Mesenchymal stem cell (in vitro differentiated cells and primary cell): Measurements from ENCODE around the gene CGB8.

Experiments
- DNase-seq: peaks from one replicate; pipeline ENCODE4 v3.0.0-alpha.2; 2013
- H2AFZ ChIP-seq: one replicate; pipeline ENCODE4 v1.6.1; 2013; ENCODE audit warnings: low read depth, mild to moderate bottlenecking, control low read depth, inconsistent platforms, low read length, moderate library complexity
- H2AK5ac ChIP-seq: 2 replicates; pipeline ENCODE4 v1.6.1; 2013; ENCODE audit warnings: low read length, moderate library complexity, mild to moderate bottlenecking, inconsistent platforms; ENCODE audit not compliant: severe bottlenecking
- H2BK120ac ChIP-seq: one replicate; pipeline ENCODE4 v1.6.1; 2013; ENCODE audit warnings: low read depth, mild to moderate bottlenecking, inconsistent platforms, low read length, moderate library complexity
- H2BK12ac ChIP-seq, 2 experiments: one replicate each; pipeline ENCODE4 v1.6.1; 2013; ENCODE audit warnings: inconsistent platforms in 2 of 2, low read length in 2 of 2, mild to moderate bottlenecking in 2 of 2, moderate library complexity in 2 of 2, control low read depth in 1 of 2
- H2BK15ac ChIP-seq: one replicate; pipeline ENCODE4 v1.6.1; 2013; ENCODE audit warnings: mild to moderate bottlenecking, low read depth, inconsistent platforms; ENCODE audit not compliant: poor library complexity, severe bottlenecking
- H2BK5ac ChIP-seq: 2 replicates; pipeline ENCODE4 v1.6.1; 2013; ENCODE audit warnings: low read depth, mild to moderate bottlenecking, low read length, control low read depth, inconsistent platforms; ENCODE audit not compliant: poor library complexity, severe bottlenecking
- H3K14ac ChIP-seq, 2 experiments: one replicate each; pipeline ENCODE4 v1.6.1; 2013; ENCODE audit warnings: inconsistent platforms in 2 of 2, low read length in 2 of 2, control low read depth in 1 of 2, mild to moderate bottlenecking in 1 of 2, moderate library complexity in 1 of 2
- H3K18ac ChIP-seq, 2 experiments: one replicate each; pipeline ENCODE4 v1.6.1; 2013; ENCODE audit warnings: inconsistent platforms in 2 of 2, low read length in 2 of 2, control low read depth in 1 of 2, low read depth in 1 of 2, mild to moderate bottlenecking in 1 of 2
- H3K23ac ChIP-seq, 2 experiments: one replicate each; pipeline ENCODE4 v1.6.1; 2013; ENCODE audit warnings: inconsistent platforms in 2 of 2, low read length in 2 of 2, mild to moderate bottlenecking in 2 of 2, moderate library complexity in 2 of 2, control low read depth in 1 of 2
- H3K27ac ChIP-seq: 2 replicates; pipeline ENCODE4 v1.5.1; 2013; ENCODE audit warnings: mild to moderate bottlenecking, moderate library complexity, low read length, control low read depth, inconsistent platforms; ENCODE audit not compliant: poor library complexity, severe bottlenecking
- H3K27me3 ChIP-seq, 2 experiments: 2 replicates each; pipeline versions ENCODE4 v1.6.1 to v1.7.0; 2013; ENCODE audit warnings: low read length in 2 of 2, mild to moderate bottlenecking in 2 of 2, moderate library complexity in 2 of 2, control low read depth in 1 of 2, inconsistent platforms in 1 of 2; ENCODE audit not compliant: control insufficient read depth in 1 of 2, insufficient read depth in 1 of 2
- H3K36me3 ChIP-seq, 2 experiments: 2 replicates each; pipeline versions ENCODE4 v1.6.1 to v1.7.0; 2013; ENCODE audit warnings: low read length in 2 of 2, control low read depth in 1 of 2, inconsistent platforms in 1 of 2, low read depth in 1 of 2, mild to moderate bottlenecking in 1 of 2; ENCODE audit not compliant: insufficient read depth in 2 of 2, control insufficient read depth in 1 of 2
- H3K4ac ChIP-seq, 2 experiments: one replicate each; pipeline ENCODE4 v1.6.1; 2013; ENCODE audit warnings: inconsistent platforms in 2 of 2, low read length in 2 of 2, mild to moderate bottlenecking in 2 of 2, moderate library complexity in 2 of 2, control low read depth in 1 of 2, low read depth in 1 of 2
- H3K4me1 ChIP-seq: 2 replicates; pipeline ENCODE4 v1.6.1; 2013; ENCODE audit warnings: low read depth, low read length, control low read depth; ENCODE audit not compliant: control insufficient read depth, insufficient read depth
- H3K4me2 ChIP-seq: 2 replicates; pipeline ENCODE4 v1.6.1; 2013; ENCODE audit warnings: low read length, mild to moderate bottlenecking, inconsistent platforms; ENCODE audit not compliant: poor library complexity, severe bottlenecking
- H3K4me3 ChIP-seq, 2 experiments: 2 replicates each; pipeline versions ENCODE4 v1.5.1 to v1.7.0; 2013; ENCODE audit warnings: low read length in 2 of 2, mild to moderate bottlenecking in 2 of 2, control low read depth in 1 of 2, low read depth in 1 of 2; ENCODE audit not compliant: insufficient read depth in 1 of 2
- H3K79me1 ChIP-seq: replicated peaks from 2 replicates; pipeline ENCODE4 v1.6.1; 2013; ENCODE audit warnings: mild to moderate bottlenecking, control low read depth, low read length, inconsistent platforms; ENCODE audit not compliant: poor library complexity, severe bottlenecking
- H3K9ac ChIP-seq: 2 replicates; pipeline ENCODE4 v1.7.0; 2013; ENCODE audit warnings: mild to moderate bottlenecking, low read length, moderate library complexity
- H3K9me3 ChIP-seq: 2 replicates; pipeline ENCODE4 v1.7.0; 2013; ENCODE audit warnings: mild to moderate bottlenecking, low read length; ENCODE audit not compliant: control insufficient read depth
- H4K8ac ChIP-seq: one replicate; pipeline ENCODE4 v1.6.1; 2013; ENCODE audit warnings: inconsistent platforms, mild to moderate bottlenecking, low read length, moderate library complexity
- H4K91ac ChIP-seq: one replicate; pipeline ENCODE4 v1.6.1; 2013; ENCODE audit warnings: mild to moderate bottlenecking, low read length, inconsistent platforms
- WGBS: methylation state at CpG from one replicate; pipeline ENCODE4 v1.1.7; 2013; ENCODE audit warnings: mixed read lengths; 5-methylcytosine and 5-hydroxymethylcytosine counted together

Gene CGB8

DNA sequence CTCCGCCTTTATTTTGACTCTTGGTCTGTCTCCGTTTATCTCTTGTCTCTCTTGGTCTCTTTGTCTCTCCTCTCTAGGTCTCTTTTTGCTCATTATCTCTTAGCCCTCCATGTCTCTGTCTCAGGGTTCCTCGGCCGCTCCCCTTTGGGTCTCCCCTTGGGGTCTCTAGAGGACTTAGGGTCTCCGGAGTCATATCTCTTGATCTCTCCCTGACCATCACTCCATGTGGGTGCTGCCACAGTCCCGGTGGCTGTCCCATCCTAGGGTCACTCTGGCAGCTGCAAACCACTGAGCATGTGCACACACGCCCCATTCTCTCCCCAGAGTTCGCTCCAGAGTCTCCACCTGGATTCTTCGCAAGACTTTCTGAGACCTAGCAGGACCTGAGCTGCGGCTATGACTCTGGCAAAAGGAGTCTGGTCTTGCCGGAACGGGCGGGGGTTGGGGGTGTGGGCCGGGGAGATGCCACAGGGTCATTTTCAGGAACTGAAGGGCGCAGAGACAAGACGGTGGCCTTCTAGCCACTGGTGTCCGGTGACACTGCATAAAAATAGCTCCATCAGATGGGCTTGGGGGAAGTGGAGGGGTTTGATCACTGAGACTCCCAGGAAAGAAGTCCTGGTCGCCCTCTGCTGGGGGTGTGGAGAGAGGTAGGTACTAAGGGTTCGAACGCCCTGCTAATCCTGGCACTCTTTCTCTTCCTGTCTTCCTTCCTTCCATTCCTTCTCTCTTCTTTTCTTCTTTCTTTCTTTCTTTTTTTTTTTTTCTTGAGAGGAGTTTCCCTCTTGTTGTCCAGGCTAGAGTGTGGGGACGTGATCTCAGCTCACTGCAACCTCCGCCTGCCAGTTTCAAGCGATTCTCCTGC is 24.8 kb upstream of the CGB8 start:
- WGBS, result 91% methylated on average over 20 of the region's 23 CpGs
- Histone ChIP-seq H2BK5ac (no peak overlapping the region), H3K79me1 (no peaks in the 10 kb centered on the region), H3K23ac (no peak overlapping the region), H3K9me3 (peaks cover 5% of the 10 kb centered on the region), H2AFZ (no peak overlapping the region), H2BK12ac (no peak overlapping the region), H3K36me3 (no peaks in the 10 kb centered on the region), H3K4ac (no peak overlapping the region), H3K4me1 (peaks cover 9% of the 10 kb centered on the region), H3K27me3 (peaks cover 47 to 50% of the 10 kb centered on the region in 2 experiments), H3K4me2 (no peak overlapping the region), H3K9ac (no peak overlapping the region), H2BK120ac (no peak overlapping the region), H3K27ac (no peak overlapping the region), H2AK5ac (no peak overlapping the region), H2BK15ac (no peak overlapping the region), H3K18ac (no peak overlapping the region), H3K4me3 (no peak overlapping the region), H3K14ac (no peak overlapping the region), H4K8ac (no peak overlapping the region), H4K91ac (no peak overlapping the region)
- no peak for DNase-seq

- Histone ChIP-seq H2AK5ac (no peak overlapping the region), H3K4me2 (no peak overlapping the region), H2BK12ac (no peak overlapping the region), H4K8ac (no peak overlapping the region), H4K91ac (no peak overlapping the region), H3K18ac (no peak overlapping the region), H3K4me1 (peaks cover 9% of the 10 kb centered on the region), H2BK120ac (no peak overlapping the region), H3K14ac (no peak overlapping the region), H3K79me1 (no peaks in the 10 kb centered on the region), H3K27me3 (peaks cover 62 to 65% of the 10 kb centered on the region in 2 experiments), H3K9me3 (peaks cover 5% of the 10 kb centered on the region), H3K4ac (no peak overlapping the region), H3K9ac (no peak overlapping the region), H3K36me3 (no peaks in the 10 kb centered on the region), H3K4me3 (peak overlapping the region in 1 of 2 experiments; percentile 8), H2BK15ac (peak overlapping the region; percentile 13), H3K23ac (no peak overlapping the region), H2BK5ac (no peak overlapping the region), H2AFZ (peak overlapping the region; percentile 64), H3K27ac (no peak overlapping the region)
- DNase-seq, result no peak
- WGBS, result 44% methylated on average over 82 of the region's 93 CpGs
Observed at GRCh38 chr19:49071860-49072547, 23.1 kb upstream of the CGB8 start.

- Histone ChIP-seq H2BK15ac (no peak overlapping the region), H3K18ac (no peak overlapping the region), H3K14ac (no peak overlapping the region), H3K4ac (no peak overlapping the region), H3K4me2 (no peak overlapping the region), H2AFZ (no peak overlapping the region), H3K36me3 (no peaks in the 10 kb centered on the region), H2BK5ac (no peak overlapping the region), H3K27ac (no peak overlapping the region), H2BK120ac (no peak overlapping the region), H3K4me1 (peaks cover 9% of the 10 kb centered on the region), H2AK5ac (no peak overlapping the region), H3K9me3 (peaks cover 5% of the 10 kb centered on the region), H3K9ac (no peak overlapping the region), H3K79me1 (no peaks in the 10 kb centered on the region), H4K8ac (no peak overlapping the region), H3K27me3 (peaks cover 77 to 81% of the 10 kb centered on the region in 2 experiments), H4K91ac (no peak overlapping the region), H3K4me3 (no peak overlapping the region), H2BK12ac (no peak overlapping the region), H3K23ac (no peak overlapping the region)
- 95% methylated on average over 21 of the region's 21 CpGs for WGBS
- DNase-seq, result no peak
Observed at GRCh38 chr19:49070416-49070815, 21.5 kb upstream of the CGB8 start.

DNA sequence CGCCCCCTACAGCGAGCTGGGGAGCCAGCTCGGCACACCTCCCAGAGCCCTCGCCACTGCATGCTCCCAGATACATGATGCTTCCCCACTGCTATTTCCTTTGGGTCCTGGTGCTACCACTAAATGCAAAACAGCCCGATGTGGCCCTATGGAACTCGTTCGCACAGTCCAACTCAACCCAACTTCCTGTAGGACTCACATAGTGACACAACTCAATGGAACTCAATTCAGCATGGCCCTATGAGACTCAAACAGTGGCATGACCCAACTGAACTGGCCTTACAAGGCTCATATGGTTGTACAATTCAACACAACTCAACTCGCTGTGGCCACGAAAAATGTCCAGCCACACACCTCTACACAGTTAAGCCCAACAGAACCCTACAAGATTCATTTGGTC is 20.1 kb upstream of the CGB8 start:
- Histone ChIP-seq H3K4me1 (peaks cover 23% of the 10 kb centered on the region), H2AFZ (no peak overlapping the region), H3K27me3 (peaks cover 86% of the 10 kb centered on the region in 2 experiments), H3K4ac (no peak overlapping the region), H2BK12ac (no peak overlapping the region), H3K14ac (no peak overlapping the region), H3K36me3 (no peaks in the 10 kb centered on the region), H2AK5ac (no peak overlapping the region), H2BK15ac (no peak overlapping the region), H2BK5ac (no peak overlapping the region), H3K4me2 (no peak overlapping the region), H2BK120ac (no peak overlapping the region), H4K91ac (no peak overlapping the region), H3K9ac (no peak overlapping the region), H3K9me3 (peaks cover 5% of the 10 kb centered on the region), H4K8ac (no peak overlapping the region), H3K27ac (no peak overlapping the region), H3K18ac (no peak overlapping the region), H3K79me1 (no peaks in the 10 kb centered on the region), H3K23ac (no peak overlapping the region), H3K4me3 (no peak overlapping the region)
- 92% methylated on average over 9 of the region's 9 CpGs for WGBS
- no peak for DNase-seq
